A549 (cell line): ENCODE measurements around the gene PECR. TPM values are rescaled to one million over a fixed set of nuclear protein-coding genes. Genes with fewer than 3 reads are reported as not detected.
A peak's percentile ranks its signal among the peaks of the same experiment; 100 is the strongest.

ENCODE experiments used
- ATAC-seq, 2 experiments: fragments of 200-7000 bp in 1 of 2; fragments of >200 bp in 1 of 2; cut with Nextera tagmentation in 1 of 2; cut with Tn5 transposase in 1 of 2; 3 replicates each; pipeline versions ENCODE4 v1.8.0 to v1.9.1; 2018 to 2020; ENCODE audit warnings: mild to moderate bottlenecking in 1 of 2, moderate library complexity in 1 of 2
- CTCF ChIA-PET: fragments of 300-600 bp; sonication (Branson Sonifier 250); formaldehyde crosslinking; extraction: SDS; loops from one replicate; lab custom pipeline; 2021; ENCODE audit warnings: antibody characterized with exemption, inconsistent platforms; lab: Yijun Ruan, JAX
- POLR2A ChIA-PET: fragments of 350-600 bp; formaldehyde crosslinking; extraction: SDS; loops from one replicate; lab custom pipeline; 2021; ENCODE audit warnings: antibody characterized with exemption, inconsistent platforms; lab: Yijun Ruan, JAX
- DNase-seq, 2 experiments: peaks; one replicate each; pipeline versions ENCODE4 v3.0.0 to v3.0.0-alpha.2; 2011 to 2016; ENCODE audit warnings: low read depth in 1 of 2, low spot score in 1 of 2
- FAIRE-seq: peaks from 2 replicates; lab custom pipeline; 2011; peaks lifted over from hg19 to GRCh38; lab: Jason Lieb, UNC
- H3K27ac ChIP-seq, 2 experiments: fragments of >200 bp; sonication (Bioruptor Twin); formaldehyde crosslinking; 3 replicates each; pipeline ENCODE4 v1.5.1; 2016 to 2017
- H3K4me1 ChIP-seq: fragments of >200 bp; sonication (Bioruptor Twin); formaldehyde crosslinking; 3 replicates; pipeline ENCODE4 v1.6.1; 2016
- H3K4me2 ChIP-seq: fragments of >200 bp; sonication (Bioruptor Twin); formaldehyde crosslinking; 3 replicates; pipeline ENCODE4 v1.6.1; 2016
- H3K4me3 ChIP-seq: fragments of >200 bp; sonication (Bioruptor Twin); formaldehyde crosslinking; 3 replicates; pipeline ENCODE4 v1.5.1; 2016
- H3K9me3 ChIP-seq: fragments of >200 bp; sonication (Bioruptor Twin); formaldehyde crosslinking; 3 replicates; pipeline ENCODE4 v1.6.1; 2016
- CBX2 ChIP-seq: fragments of 200-600 bp; sonication (generic); IDR thresholded peaks from 2 replicates; pipeline ENCODE4 v1.6.1; 2016; ENCODE audit warnings: low read depth, mild to moderate bottlenecking, borderline replicate concordance
- CTCF ChIP-seq: fragments of >200 bp; sonication (Bioruptor Twin); formaldehyde crosslinking; IDR thresholded peaks from 3 replicates; pipeline ENCODE4 v1.5.1; 2016
- EHF ChIP-seq: fragments of 250-450 bp; sonication (Bioruptor Pico); IDR thresholded peaks from 2 replicates; pipeline ENCODE4 v1.5.0; 2020; ENCODE audit warnings: mild to moderate bottlenecking
- HES2 ChIP-seq: fragments of >200 bp; sonication (Bioruptor Twin); formaldehyde crosslinking; IDR thresholded peaks from 2 replicates; pipeline ENCODE4 v1.6.1; 2016
- HEYL ChIP-seq: fragments of 250-450 bp; sonication (Bioruptor Pico); IDR thresholded peaks from 2 replicates; pipeline ENCODE4 v1.8.0; 2021; ENCODE audit warnings: mild to moderate bottlenecking, moderate library complexity
- HOXB13 ChIP-seq: fragments of 250-450 bp; sonication (Bioruptor Pico); IDR thresholded peaks from 2 replicates; pipeline ENCODE4 v1.5.0; 2020; ENCODE audit warnings: low read depth, mild to moderate bottlenecking, moderate library complexity
- JUNB ChIP-seq: fragments of >200 bp; sonication (Bioruptor Twin); formaldehyde crosslinking; IDR thresholded peaks from 2 replicates; pipeline ENCODE4 v1.6.1; 2016
- MAX ChIP-seq: IDR thresholded peaks from 2 replicates; pipeline ENCODE4 v1.6.1; 2012
- NFE2L2 ChIP-seq: fragments of 150-350 bp; conservative IDR thresholded peaks from 2 replicates; pipeline ENCODE4 v1.6.1; 2014; ENCODE audit warnings: low read length
- NPAS2 ChIP-seq: fragments of 250-450 bp; sonication (Bioruptor Pico); IDR thresholded peaks from 2 replicates; pipeline ENCODE4 v1.8.0; 2022; ENCODE audit warnings: mild to moderate bottlenecking, moderate library complexity, borderline replicate concordance
- PBX3 ChIP-seq: IDR thresholded peaks from 2 replicates; pipeline ENCODE4 v1.6.1; 2012
- PHF8 ChIP-seq: fragments of 200-600 bp; sonication (generic); IDR thresholded peaks from 2 replicates; pipeline ENCODE4 v1.6.1; 2016; ENCODE audit warnings: low read depth, mild to moderate bottlenecking, antibody characterized with exemption, moderate library complexity, borderline replicate concordance
- RAD21 ChIP-seq, 2 experiments: fragments of >200 bp in 1 of 2; sonication (Bioruptor Twin) in 1 of 2; formaldehyde crosslinking in 1 of 2; IDR thresholded peaks in 1 of 2; conservative IDR thresholded peaks in 1 of 2; 2 replicates in 1 of 2; 3 replicates in 1 of 2; pipeline ENCODE4 v1.6.1; 2012 to 2018; ENCODE audit warnings: inconsistent platforms in 1 of 2
- RFX5 ChIP-seq: fragments of 450-650 bp; IDR thresholded peaks from 2 replicates; pipeline ENCODE4 v1.7.1; 2014; ENCODE audit warnings: antibody characterized with exemption, mild to moderate bottlenecking, moderate library complexity
- RNF2 ChIP-seq: fragments of 200-600 bp; sonication (generic); IDR thresholded peaks from 2 replicates; pipeline ENCODE4 v1.6.1; 2016; ENCODE audit warnings: low read depth, mild to moderate bottlenecking, antibody characterized with exemption, moderate library complexity, borderline replicate concordance
- SMC3 ChIP-seq: fragments of >200 bp; sonication (Bioruptor Twin); formaldehyde crosslinking; IDR thresholded peaks from 3 replicates; pipeline ENCODE4 v1.6.1; 2018; ENCODE audit warnings: inconsistent platforms
- SREBF2 ChIP-seq: fragments of 450-650 bp; IDR thresholded peaks from 2 replicates; pipeline ENCODE4 v1.6.1; 2014; ENCODE audit warnings: mild to moderate bottlenecking, moderate library complexity
- TP53 ChIP-seq: fragments of 250-450 bp; sonication (Bioruptor Pico); IDR thresholded peaks from 2 replicates; pipeline ENCODE4 v1.5.0; 2021; ENCODE audit warnings: mild to moderate bottlenecking, moderate library complexity
- ZFP36 ChIP-seq: fragments of 450-650 bp; IDR thresholded peaks from 2 replicates; pipeline ENCODE4 v1.6.1; 2014; ENCODE audit warnings: borderline replicate concordance; ENCODE audit not compliant: partially characterized antibody
- WGBS: methylation state at CpG from one replicate; pipeline ENCODE4 v1.1.6; 2017; ENCODE audit errors: missing lambda C conversion rate; 5-methylcytosine and 5-hydroxymethylcytosine counted together
- polyA plus RNA-seq, 4 experiments: library from polyadenylated mRNA; depleted of rRNA in 3 of 4; stranded (reverse); fragments of >200 nt; fragmentation: RNase III in 1 of 4; extraction: RNeasy Plus Mini Kit Qiagen cat#74134 plus additional on column Dnase treatment in 1 of 4; gene quantifications; 2 replicates in 3 of 4; 3 replicates in 1 of 4; pipeline ENCODE4 v1.2.3, GENCODE V29; 2011 to 2017
- TF ChIP-seq, protein P1 (sequence below): fragments of 450-650 bp; IDR thresholded peaks from 2 replicates; pipeline ENCODE4 v1.6.1; 2014; ENCODE audit warnings: antibody characterized with exemption
- TF ChIP-seq, protein P2 (sequence below): fragments of >200 bp; sonication (Bioruptor Twin); formaldehyde crosslinking; IDR thresholded peaks from 3 replicates; pipeline ENCODE4 v1.6.1; 2016

PECR gene
- polyA plus RNA-seq, 2 of the 4 experiments (the other 2 are of a cell fraction), result 16.8 to 39.9 TPM

GRCh38 chr2:216023055-216023648 is 58.5 kb downstream of the PECR start:
- ATAC-seq (peak; percentile 89 to 97), FAIRE-seq (peak; percentile 83)
- 8% methylated on average over 3 of the region's 3 CpGs for WGBS

GRCh38 chr2:216021768-216022565 is 59.6 kb downstream of the PECR start:
- H3K27ac ChIP-seq, result no peak overlapping the region
- no peaks in the 10 kb centered on the region for H3K9me3 ChIP-seq
- DNase-seq, result no peak
- H3K4me3 ChIP-seq, result no peak overlapping the region
- ChIA-PET CTCF (interaction anchor here (0.8 to 4.4 kb wide), 15 partner anchors 11 to 91 kb away, joined by 3 to 55 read pairs (median 5); no protein-coding TSS in a partner anchor), POLR2A (no interaction called here)
- no peak for ATAC-seq
- H3K4me2 ChIP-seq, result no peak overlapping the region
- 0 out of 3 replicates have a peak, but pooled peaks cover 3% of the 10 kb centered on the region for H3K4me1 ChIP-seq
- no peak for TF ChIP-seq ZFP36
- TF ChIP-seq, all 56 proteins: peak for 0
- no peak for FAIRE-seq
- 76% methylated on average over 7 of the region's 7 CpGs for WGBS

More at GRCh38 chr2:216023055-216023648, 58.5 kb downstream of the PECR start:
- peak; percentile 58 to 74 for DNase-seq
- H3K4me2 ChIP-seq, result no peak overlapping the region
- TF ChIP-seq PHF8 (no peak), NFE2L2 (no peak), SMC3 (peak; percentile 71), RAD21 (conservative IDR thresholded peaks at IDR 0.05 in 1 of 2, IDR thresholded peaks at IDR 0.05 in 1 of 2) (peak; percentile 52 to 54; a peak in 4 of 5 replicates), CTCF (peak; percentile 61), RFX5 (no peak)
- H3K9me3 ChIP-seq, result no peaks in the 10 kb centered on the region
- CTCF ChIA-PET, result interaction anchor here (0.6 to 4.4 kb wide), 20 partner anchors 9 to 1035 kb away, joined by 3 to 55 read pairs (median 4); no protein-coding TSS in a partner anchor
- POLR2A ChIA-PET, result no interaction called here
- H3K4me1 ChIP-seq, result no peaks in the 10 kb centered on the region
- H3K4me3 ChIP-seq, result no peak overlapping the region
- H3K27ac ChIP-seq, result no peak overlapping the region

- DNase-seq, result no peak
- Histone ChIP-seq H3K4me3 (no peak overlapping the region), H3K4me1 (peaks cover 6% of the 10 kb centered on the region), H3K27ac (no peak overlapping the region), H3K4me2 (no peak overlapping the region), H3K9me3 (no peaks in the 10 kb centered on the region)
- ChIA-PET CTCF (interaction anchor here (3.4 to 4.8 kb wide), 2 partner anchors 15 to 69 kb away, joined by 14 to 19 read pairs; no protein-coding TSS in a partner anchor), POLR2A (no interaction called here)
- no peak for FAIRE-seq
- TF ChIP-seq, protein P1, sequence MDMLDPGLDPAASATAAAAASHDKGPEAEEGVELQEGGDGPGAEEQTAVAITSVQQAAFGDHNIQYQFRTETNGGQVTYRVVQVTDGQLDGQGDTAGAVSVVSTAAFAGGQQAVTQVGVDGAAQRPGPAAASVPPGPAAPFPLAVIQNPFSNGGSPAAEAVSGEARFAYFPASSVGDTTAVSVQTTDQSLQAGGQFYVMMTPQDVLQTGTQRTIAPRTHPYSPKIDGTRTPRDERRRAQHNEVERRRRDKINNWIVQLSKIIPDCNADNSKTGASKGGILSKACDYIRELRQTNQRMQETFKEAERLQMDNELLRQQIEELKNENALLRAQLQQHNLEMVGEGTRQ, result peak; percentile 81
- TF ChIP-seq MAX, result no peak
- WGBS, result 89% methylated on average over 3 of the region's 3 CpGs
- no peak for ATAC-seq
These were observed 62.9 kb downstream of the PECR start for GRCh38 chr2:216018709-216019108.

DNA sequence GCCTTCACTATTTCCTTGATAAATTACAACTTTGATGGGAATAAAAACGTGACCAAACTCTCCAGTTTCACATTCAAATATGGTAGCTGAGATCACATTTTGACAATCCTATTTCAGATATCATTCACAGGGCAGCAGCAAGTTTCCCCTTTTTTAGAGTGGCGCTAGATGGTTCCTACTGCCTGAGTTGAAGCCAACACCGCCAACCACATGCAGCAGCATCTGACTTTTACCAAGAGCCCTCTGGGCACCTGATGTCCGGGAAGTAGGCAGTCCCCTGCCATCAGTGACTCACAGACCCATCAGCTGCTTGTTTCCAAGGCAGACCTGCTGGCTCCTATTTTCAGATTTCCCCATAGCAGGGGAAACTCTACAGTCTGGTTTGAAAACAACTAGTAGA is 64.2 kb downstream of the PECR start:
- POLR2A ChIA-PET, result no interaction called here
- Histone ChIP-seq H3K4me3 (no peak overlapping the region), H3K4me1 (peaks cover 9% of the 10 kb centered on the region), H3K4me2 (no peak overlapping the region)
- TF ChIP-seq HOXB13 (CRISPR knock-in tag) (no peak), HES2 (no peak), CBX2 (no peak), SREBF2 (no peak), EHF (CRISPR knock-in tag) (no peak), NPAS2 (CRISPR knock-in tag) (no peak), PBX3 (no peak), JUNB (no peak), TP53 (no peak), HEYL (CRISPR knock-in tag) (no peak), RNF2 (no peak)
- TF ChIP-seq, protein P1, result no peak
- TF ChIP-seq, protein P2, sequence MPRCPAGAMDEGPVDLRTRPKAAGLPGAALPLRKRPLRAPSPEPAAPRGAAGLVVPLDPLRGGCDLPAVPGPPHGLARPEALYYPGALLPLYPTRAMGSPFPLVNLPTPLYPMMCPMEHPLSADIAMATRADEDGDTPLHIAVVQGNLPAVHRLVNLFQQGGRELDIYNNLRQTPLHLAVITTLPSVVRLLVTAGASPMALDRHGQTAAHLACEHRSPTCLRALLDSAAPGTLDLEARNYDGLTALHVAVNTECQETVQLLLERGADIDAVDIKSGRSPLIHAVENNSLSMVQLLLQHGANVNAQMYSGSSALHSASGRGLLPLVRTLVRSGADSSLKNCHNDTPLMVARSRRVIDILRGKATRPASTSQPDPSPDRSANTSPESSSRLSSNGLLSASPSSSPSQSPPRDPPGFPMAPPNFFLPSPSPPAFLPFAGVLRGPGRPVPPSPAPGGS, result no peak
- TF ChIP-seq, all 56 proteins: peak for 0
- DNase-seq (peak in 1 of 2 experiments; percentile 16), ATAC-seq (no peak), FAIRE-seq (no peak)
- no peaks in the 10 kb centered on the region for H3K9me3 ChIP-seq
- CTCF ChIA-PET, result interaction anchor here (0.8 to 4.8 kb wide), 3 partner anchors 16 to 1057 kb away, joined by 3 to 19 read pairs (median 14); no protein-coding TSS in a partner anchor
- no peak overlapping the region for H3K27ac ChIP-seq
- 80% methylated on average over 4 of the region's 4 CpGs for WGBS
